OCI-LY3 (cell line): ENCODE data around the gene EDN1.

ENCODE experiments used
- H2AFZ ChIP-seq: fragments of 200-600, 300-600 bp; shearing (Covaris generic); 2 replicates; pipeline ENCODE4 v1.6.0; 2014; ENCODE audit warnings: antibody characterized with exemption, low read depth, low read length
- H3K27ac ChIP-seq: fragments of 200-600, 300-600 bp; sonication (generic); 2 replicates; pipeline ENCODE4 v1.5.1; 2014; ENCODE audit warnings: mild to moderate bottlenecking, low read length, moderate library complexity, mixed read lengths
- H3K27me3 ChIP-seq: fragments of 200-600, 300-600 bp; sonication (generic); 2 replicates; pipeline ENCODE4 v1.6.1; 2014; ENCODE audit warnings: low read depth, low read length, mixed read lengths
- H3K36me3 ChIP-seq: fragments of 200-600, 300-600 bp; sonication (generic); replicated peaks from 2 replicates; pipeline ENCODE3; 2014; ENCODE audit warnings: low read depth, low read length, mixed read lengths
- H3K4me1 ChIP-seq: fragments of 300-600, 200-600 bp; sonication (generic); 2 replicates; pipeline ENCODE4 v1.6.1; 2014; ENCODE audit warnings: low read length, mixed read lengths
- H3K4me2 ChIP-seq: fragments of 200-600, 300-600 bp; sonication (generic); 2 replicates; pipeline ENCODE4 v1.6.1; 2014; ENCODE audit warnings: low read length, mixed read lengths
- H3K4me3 ChIP-seq: fragments of 300-600, 200-600 bp; sonication (generic); 2 replicates; pipeline ENCODE4 v1.5.1; 2014; ENCODE audit warnings: antibody characterized with exemption, mild to moderate bottlenecking, low read length, moderate library complexity
- H3K79me2 ChIP-seq: fragments of 300-600, 200-600 bp; shearing (Covaris generic); 2 replicates; pipeline ENCODE4 v1.6.1; 2014; ENCODE audit warnings: mild to moderate bottlenecking, low read length, mixed read lengths
- H3K9ac ChIP-seq: fragments of 300-600, 200-600 bp; shearing (Covaris generic); 2 replicates; pipeline ENCODE4 v1.6.0; 2014; ENCODE audit warnings: mild to moderate bottlenecking, low read length, moderate library complexity
- H3K9me3 ChIP-seq: fragments of 200-600, 300-600 bp; shearing (Covaris generic); 2 replicates; pipeline ENCODE4 v1.6.1; 2014; ENCODE audit warnings: low read length, mixed read lengths; ENCODE audit not compliant: insufficient read depth
- H4K20me1 ChIP-seq: fragments of 200-600, 300-600 bp; sonication (generic); 2 replicates; pipeline ENCODE4 v1.6.1; 2016; ENCODE audit warnings: low read length, mixed read lengths; ENCODE audit not compliant: insufficient read depth
- EZH2phosphoT487 ChIP-seq: fragments of 200-600 bp; shearing (Covaris generic); IDR thresholded peaks from 2 replicates; pipeline ENCODE4 v1.6.1; 2018; ENCODE audit warnings: antibody characterized with exemption, mixed run types, low read depth
- TF ChIP-seq, protein P1 (sequence below): fragments of 200-600, 300-600 bp; sonication (generic); IDR thresholded peaks from 2 replicates; pipeline ENCODE4 v1.5.1; 2014; ENCODE audit warnings: antibody characterized with exemption, low read length, low read depth

EDN1 gene

GRCh38 chr6:12335131-12335527 lies 45.0 kb downstream of the EDN1 start:
- Histone ChIP-seq H2AFZ (no peak overlapping the region), H3K27ac (no peak overlapping the region), H3K27me3 (no peaks in the 10 kb centered on the region), H3K36me3 (no peaks in the 10 kb centered on the region), H3K79me2 (no peaks in the 10 kb centered on the region), H3K4me1 (peaks cover 28% of the 10 kb centered on the region), H3K9me3 (no peaks in the 10 kb centered on the region), H3K9ac (no peak overlapping the region), H3K4me2 (no peak overlapping the region), H3K4me3 (no peak overlapping the region), H4K20me1 (no peaks in the 10 kb centered on the region)
- TF ChIP-seq EZH2phosphoT487, result no peak
- TF ChIP-seq, protein P1, sequence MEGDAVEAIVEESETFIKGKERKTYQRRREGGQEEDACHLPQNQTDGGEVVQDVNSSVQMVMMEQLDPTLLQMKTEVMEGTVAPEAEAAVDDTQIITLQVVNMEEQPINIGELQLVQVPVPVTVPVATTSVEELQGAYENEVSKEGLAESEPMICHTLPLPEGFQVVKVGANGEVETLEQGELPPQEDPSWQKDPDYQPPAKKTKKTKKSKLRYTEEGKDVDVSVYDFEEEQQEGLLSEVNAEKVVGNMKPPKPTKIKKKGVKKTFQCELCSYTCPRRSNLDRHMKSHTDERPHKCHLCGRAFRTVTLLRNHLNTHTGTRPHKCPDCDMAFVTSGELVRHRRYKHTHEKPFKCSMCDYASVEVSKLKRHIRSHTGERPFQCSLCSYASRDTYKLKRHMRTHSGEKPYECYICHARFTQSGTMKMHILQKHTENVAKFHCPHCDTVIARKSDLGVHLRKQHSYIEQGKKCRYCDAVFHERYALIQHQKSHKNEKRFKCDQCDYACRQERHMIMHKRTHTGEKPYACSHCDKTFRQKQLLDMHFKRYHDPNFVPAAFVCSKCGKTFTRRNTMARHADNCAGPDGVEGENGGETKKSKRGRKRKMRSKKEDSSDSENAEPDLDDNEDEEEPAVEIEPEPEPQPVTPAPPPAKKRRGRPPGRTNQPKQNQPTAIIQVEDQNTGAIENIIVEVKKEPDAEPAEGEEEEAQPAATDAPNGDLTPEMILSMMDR, result no peak

- H3K9ac ChIP-seq, result no peak overlapping the region
- H4K20me1 ChIP-seq, result no peaks in the 10 kb centered on the region
- H3K27me3 ChIP-seq, result 0 out of 2 replicates have a peak, but pooled peaks cover 2% of the 10 kb centered on the region
- no peak overlapping the region for H3K4me2 ChIP-seq
- no peaks in the 10 kb centered on the region for H3K9me3 ChIP-seq
- no peak overlapping the region for H3K4me3 ChIP-seq
- peaks cover 28% of the 10 kb centered on the region for H3K4me1 ChIP-seq
- no peak overlapping the region for H2AFZ ChIP-seq
- H3K27ac ChIP-seq, result no peak overlapping the region
- H3K79me2 ChIP-seq, result no peaks in the 10 kb centered on the region
- TF ChIP-seq EZH2phosphoT487, result no peak
- TF ChIP-seq, protein P1, result no peak
- H3K36me3 ChIP-seq, result no peaks in the 10 kb centered on the region
These were observed 45.6 kb downstream of the EDN1 start for GRCh38 chr6:12335717-12336116.

- no peak overlapping the region for H3K4me3 ChIP-seq
- 0 out of 2 replicates have a peak, but pooled peaks cover 3% of the 10 kb centered on the region for H3K27me3 ChIP-seq
- no peak overlapping the region for H3K9ac ChIP-seq
- no peak for TF ChIP-seq EZH2phosphoT487
- TF ChIP-seq, protein P1, result no peak
- no peak overlapping the region for H3K4me2 ChIP-seq
- no peaks in the 10 kb centered on the region for H3K79me2 ChIP-seq
- H4K20me1 ChIP-seq, result no peaks in the 10 kb centered on the region
- H3K4me1 ChIP-seq, result peaks cover 28% of the 10 kb centered on the region
- H2AFZ ChIP-seq, result no peak overlapping the region
- no peak overlapping the region for H3K27ac ChIP-seq
- H3K36me3 ChIP-seq, result no peaks in the 10 kb centered on the region
- H3K9me3 ChIP-seq, result no peaks in the 10 kb centered on the region
These were observed 46.2 kb downstream of the EDN1 start for GRCh38 chr6:12336121-12336971.

- TF ChIP-seq, protein P1, result no peak
- no peak overlapping the region for H3K4me2 ChIP-seq
- H2AFZ ChIP-seq, result no peak overlapping the region
- H3K4me1 ChIP-seq, result peaks cover 32% of the 10 kb centered on the region
- no peaks in the 10 kb centered on the region for H3K79me2 ChIP-seq
- H3K4me3 ChIP-seq, result no peak overlapping the region
- peaks cover 23% of the 10 kb centered on the region for H3K27me3 ChIP-seq
- no peak overlapping the region for H3K27ac ChIP-seq
- H3K9ac ChIP-seq, result no peak overlapping the region
- no peaks in the 10 kb centered on the region for H3K9me3 ChIP-seq
- H4K20me1 ChIP-seq, result no peaks in the 10 kb centered on the region
- H3K36me3 ChIP-seq, result no peaks in the 10 kb centered on the region
These were observed 48.9 kb downstream of the EDN1 start for GRCh38 chr6:12339022-12339421.
